ENCODE measurements around the gene ALCAM. TPM values are rescaled to one million over a fixed set of nuclear protein-coding genes. Genes with fewer than 3 reads are reported as not detected.

Gene ALCAM
- total RNA-seq, 2 experiments from 2014 or later = 20.3 to 20.6 TPM

GRCh38 chr3:105620236-105620635 is 253.5 kb downstream of the ALCAM start:
- no peaks in the 10 kb centered on the region for H3K27me3 Mint-ChIP-seq
- no peak for DNase-seq
- ChIA-PET CTCF (no interaction called here), POLR2A (no interaction called here)
- no peak overlapping the region for H3K27ac Mint-ChIP-seq
- H3K4me1 Mint-ChIP-seq (ENCODE audit: low read depth) = no peaks in the 10 kb centered on the region
- H3K36me3 Mint-ChIP-seq = no peaks in the 10 kb centered on the region
- no peak overlapping the region for H3K4me3 Mint-ChIP-seq
- intact Hi-C loops (cut with micrococcal nuclease) = no loop called here
- H3K9me3 Mint-ChIP-seq = no peaks in the 10 kb centered on the region

GRCh38 chr3:105622169-105622568 is 255.5 kb downstream of the ALCAM start:
- Mint-ChIP-seq H3K9me3 (no peaks in the 10 kb centered on the region), H3K36me3 (no peaks in the 10 kb centered on the region)

More at GRCh38 chr3:105622169-105622568, 255.5 kb downstream of the ALCAM start:
- DNase-seq = no peak
- Mint-ChIP-seq H3K27ac (no peak overlapping the region), H3K4me3 (no peak overlapping the region), H3K27me3 (no peaks in the 10 kb centered on the region), H3K4me1 (ENCODE audit: low read depth) (no peaks in the 10 kb centered on the region)
- intact Hi-C loops (cut with micrococcal nuclease) = no loop called here
- ChIA-PET POLR2A (no interaction called here), CTCF (no interaction called here)

Measured in activated CD4-positive, alpha-beta memory T cell treated with anti-CD3 and anti-CD28 coated beads for 36 hours (primary cell).